ENCODE results near the gene PDLIM7.

Gene PDLIM7

DNA sequence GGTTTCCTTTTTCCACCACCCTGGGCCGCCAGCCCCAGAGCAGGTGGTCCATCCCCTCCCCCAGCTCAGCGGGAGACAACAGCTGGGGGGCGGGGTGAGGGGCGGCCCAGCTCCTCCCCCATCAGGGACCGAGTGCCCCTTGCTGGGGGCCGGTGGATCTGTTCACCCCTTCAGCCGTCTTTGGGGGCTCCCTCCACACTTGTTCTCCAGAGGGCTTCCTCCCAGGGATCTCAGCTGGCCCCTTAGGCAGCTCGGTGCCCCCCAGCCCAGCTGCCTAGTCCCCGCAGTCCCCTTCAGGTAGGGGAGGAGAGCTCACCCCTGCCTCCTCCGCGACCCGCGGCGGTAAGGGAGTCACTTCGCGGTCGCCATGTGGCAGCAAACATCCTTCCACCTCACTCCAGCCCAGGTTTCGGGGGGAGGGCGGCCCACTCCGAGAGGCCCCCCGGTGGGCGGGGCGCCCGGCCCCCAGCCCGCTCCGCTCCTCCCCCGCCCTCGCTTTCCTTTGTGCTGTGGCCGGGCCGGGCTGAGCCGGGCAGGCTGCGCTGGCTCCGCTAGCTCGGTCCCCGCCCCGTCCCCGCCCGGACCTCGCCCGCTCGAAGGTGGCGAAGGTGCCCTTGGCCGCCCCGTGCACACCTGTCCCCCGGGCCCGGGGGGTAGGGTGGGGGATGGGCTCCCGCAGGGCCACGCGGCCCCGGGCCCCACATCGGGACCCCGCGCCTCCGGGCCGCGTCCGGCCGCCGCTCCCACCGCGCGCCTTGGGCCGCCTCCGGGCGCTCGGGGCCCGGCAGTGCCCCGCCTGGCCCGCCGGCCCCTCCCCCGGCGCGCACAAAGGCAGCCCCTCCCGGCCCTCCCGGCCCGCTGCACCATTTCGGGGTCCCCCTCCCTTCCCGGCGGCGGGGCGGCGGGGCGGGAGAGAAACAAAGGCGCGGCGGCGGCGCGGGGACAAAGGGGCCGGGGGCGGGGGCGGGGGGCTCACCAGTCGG lies 24.7 kb downstream of the PDLIM7 start:
- DNase-seq: no peak

DNA sequence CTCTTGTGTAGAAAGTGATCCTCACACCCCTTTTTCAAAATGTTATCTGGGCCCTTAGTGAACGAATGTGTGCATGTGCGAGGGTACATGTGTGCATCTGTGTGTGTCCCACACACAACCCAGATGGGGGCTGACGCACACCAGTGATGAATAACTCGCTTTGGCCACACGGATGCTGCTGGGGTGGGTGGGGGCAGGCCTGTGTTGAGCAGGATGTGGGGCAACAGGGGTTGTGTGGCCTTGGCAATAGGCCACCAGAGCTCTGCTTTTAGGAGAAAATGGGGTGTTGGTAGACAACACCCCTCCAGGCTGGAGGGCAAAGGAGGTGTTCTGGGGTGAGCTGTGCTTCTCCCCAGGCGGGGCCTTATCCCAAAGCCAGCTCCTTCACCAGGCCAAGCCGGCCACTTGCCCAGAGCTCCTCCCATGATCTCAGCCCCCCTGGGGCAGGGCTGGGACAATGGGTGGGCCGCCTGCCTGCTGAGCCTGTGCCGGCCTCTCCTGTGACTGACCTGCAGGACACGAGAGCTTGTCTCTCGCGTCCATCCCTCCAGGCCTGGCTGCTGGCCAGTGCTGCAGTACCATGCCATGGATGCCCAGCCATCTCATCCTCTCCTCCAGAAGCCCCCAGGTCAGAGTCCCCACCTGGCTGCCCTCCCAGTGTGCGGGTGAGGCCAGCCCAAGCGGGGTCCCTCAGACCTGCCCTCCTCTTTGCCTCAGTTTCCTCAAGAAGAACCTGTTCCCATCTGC lies 25.6 kb downstream of the PDLIM7 start:
- DNase-seq: no peak

DNA sequence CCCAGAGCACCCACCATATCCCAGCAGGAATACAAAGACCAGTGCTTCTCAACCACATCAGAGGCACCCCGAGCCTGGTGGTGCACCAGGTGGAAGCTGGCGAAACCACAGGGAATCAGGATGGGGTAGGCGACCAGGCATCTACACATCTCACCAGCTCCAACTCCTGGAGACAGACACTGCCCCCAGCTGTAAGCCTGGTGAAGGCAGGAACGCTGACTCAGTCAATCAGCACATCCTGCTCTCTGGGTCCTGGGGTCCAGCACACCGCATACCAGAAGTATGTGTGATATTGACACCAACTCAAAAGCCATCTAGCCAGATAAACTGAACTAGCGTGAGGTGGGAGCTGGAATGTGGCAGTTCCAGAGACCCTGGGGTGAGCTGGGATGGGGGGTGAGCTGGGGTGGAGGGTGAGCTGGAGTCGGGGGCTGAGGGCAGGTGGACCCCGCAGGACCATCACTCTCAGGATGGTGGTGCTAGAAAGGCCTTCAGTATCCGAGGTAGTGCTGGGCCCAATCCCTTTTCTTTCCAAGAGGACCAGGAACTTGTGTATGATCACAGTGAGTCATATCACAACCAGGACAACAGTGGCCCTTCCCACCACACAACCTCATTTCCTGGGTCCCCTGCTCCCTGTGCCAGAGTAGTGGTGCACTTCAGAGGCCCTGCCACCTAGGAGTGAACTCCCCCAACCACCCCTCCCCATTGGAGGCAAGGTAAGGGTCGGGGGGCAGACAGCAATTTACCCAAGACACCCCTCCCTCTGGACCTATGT lies 26.5 kb downstream of the PDLIM7 start:
- DNase-seq: no peak

GRCh38 chr5:177469750-177470525 lies 27.5 kb downstream of the PDLIM7 start:
- no peak for DNase-seq

DNA sequence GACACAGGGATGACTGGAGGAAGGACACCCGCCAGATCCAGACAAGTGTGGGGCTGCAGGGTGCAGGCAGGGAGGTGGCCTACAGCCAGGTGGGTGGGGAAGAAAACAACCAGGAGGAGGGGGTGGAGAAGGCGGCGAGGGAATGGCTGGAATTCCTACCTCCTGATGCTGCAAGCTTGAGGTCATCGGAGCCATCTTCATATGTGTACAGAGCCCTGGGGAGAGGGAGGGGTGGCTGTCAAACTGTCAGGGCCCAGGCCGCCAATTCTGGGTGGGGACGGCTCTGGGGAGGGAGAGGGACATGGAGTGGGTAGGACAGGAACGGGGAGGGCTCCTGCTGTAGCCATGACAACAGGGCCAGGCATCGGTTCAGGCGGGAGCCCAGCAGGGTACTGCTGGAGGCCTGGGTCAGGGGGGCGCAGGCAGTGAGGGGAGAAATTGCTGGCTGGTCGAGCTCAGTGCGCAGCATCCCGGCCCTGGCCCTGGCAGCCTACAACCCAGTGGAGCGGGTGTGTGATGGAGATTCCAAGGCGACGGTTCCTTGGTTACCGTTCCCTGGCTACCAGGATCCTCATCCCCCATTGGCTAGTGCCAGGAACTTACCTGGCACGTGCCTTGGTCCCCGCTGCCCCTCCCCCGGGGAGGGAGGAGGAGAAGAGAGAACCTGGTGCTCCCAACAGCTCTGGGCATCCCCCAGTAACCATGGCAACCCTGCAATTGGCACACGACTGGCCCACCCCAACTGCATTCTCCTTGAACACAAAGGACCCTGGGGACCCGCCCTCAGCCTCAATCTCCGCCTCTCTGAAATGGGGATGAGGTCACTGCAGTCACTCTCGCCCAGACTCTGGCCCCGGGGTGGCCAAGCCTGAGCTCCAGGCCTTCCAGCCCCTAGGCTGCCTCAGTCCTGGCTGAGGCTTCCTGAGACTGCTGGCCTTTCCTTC lies 28.4 kb downstream of the PDLIM7 start:
- no peak for DNase-seq

- DNase-seq: no peak
These were observed 29.1 kb downstream of the PDLIM7 start for GRCh38 chr5:177468329-177468684.

DNA sequence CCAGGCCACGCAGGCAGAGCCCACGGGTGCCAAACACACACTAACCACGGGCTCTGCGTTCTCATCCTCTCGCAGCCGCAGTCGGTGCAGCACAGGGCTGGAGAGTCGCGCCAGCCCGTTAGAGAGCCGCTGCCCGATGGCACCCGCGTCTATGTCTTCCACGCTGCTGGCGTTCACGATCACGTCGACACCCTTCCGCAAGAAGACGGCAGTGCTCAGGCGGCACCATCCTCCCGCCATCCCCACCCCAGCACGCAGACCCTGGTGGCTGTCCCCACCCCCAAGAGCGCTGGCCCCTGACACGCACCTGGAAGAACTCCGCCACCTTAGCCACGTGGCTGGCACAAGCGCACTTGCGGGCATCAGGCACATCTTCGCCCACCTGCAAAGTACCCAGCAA lies 30.0 kb downstream of the PDLIM7 start:
- DNase-seq: no peak

DNA sequence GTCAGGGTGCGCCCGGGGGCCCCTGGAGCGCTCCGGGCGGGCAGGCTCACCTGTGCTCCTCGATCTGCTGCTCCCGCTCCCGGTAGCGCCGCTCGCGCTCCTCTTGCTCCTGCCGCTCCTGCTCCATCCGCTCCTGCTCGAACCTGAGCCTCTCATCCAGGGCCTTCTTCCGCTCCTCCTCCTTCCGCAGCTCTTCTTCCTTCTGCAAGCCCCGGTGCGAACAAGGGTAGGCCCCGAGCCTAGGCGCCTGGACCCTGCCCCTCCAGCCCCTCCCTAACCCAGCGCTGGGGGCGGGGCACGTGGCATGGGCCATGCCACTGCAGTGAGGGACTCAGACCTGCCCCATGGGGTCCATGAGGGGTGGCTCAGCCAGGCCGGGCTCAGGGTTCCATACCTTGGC lies 30.5 kb downstream of the PDLIM7 start:
- no peak for DNase-seq

- DNase-seq: no peak
These were observed 32.4 kb downstream of the PDLIM7 start for GRCh38 chr5:177465044-177465443.

DNA sequence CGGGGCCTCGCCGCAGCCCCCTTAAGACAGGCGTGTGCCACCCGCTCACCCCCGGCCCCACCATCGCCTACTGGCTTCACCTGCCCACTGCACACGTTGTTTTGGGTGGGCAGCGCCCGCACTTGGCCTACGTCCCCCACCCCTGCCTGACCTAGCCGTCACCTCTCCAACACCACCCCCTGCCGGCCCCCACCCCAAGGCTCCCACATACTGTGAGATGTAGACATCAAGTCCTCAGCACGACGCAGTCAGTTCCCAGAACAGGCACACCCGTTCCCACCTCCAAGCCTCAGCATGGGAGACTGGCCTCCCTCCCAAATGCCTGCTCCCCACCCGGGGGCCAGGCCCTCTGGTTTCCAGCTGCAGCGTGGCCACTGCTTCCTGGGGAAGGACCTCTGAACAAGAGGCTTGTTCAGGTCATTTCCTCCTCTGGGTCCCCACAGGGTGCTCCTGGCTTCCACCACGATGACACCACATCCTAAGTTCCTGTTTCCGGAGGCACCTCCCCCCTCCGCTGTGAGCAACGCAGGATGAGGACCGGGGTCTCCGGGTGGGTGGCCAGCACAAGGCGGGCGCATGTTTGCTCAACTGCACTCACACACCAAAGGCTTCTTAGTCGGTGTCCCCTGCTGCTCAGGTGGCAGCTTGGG lies 35.3 kb downstream of the PDLIM7 start:
- DNase-seq: no peak

- DNase-seq: no peak
These were observed 37.4 kb downstream of the PDLIM7 start for GRCh38 chr5:177459819-177460628.

DNA sequence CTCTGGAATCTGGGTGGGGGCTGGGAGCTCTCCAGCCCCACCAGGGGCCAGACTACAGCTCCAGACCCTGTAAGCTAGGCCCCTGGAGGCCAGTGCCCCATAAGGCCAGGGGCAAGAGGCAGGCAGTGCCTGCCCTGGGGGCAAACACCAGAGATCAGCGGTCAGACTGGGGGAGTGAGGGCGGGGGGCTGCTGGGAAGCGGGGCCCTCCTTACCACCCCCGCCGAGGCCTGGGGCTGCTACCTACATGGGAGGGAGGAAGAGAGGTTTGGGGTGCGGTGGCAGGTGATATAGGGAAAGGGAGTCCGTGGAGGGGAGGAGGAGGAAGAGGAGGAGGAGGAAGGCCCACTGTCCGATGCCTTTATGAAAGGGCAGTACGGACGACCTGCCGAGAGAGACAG lies 38.0 kb downstream of the PDLIM7 start:
- no peak for DNase-seq

DNA sequence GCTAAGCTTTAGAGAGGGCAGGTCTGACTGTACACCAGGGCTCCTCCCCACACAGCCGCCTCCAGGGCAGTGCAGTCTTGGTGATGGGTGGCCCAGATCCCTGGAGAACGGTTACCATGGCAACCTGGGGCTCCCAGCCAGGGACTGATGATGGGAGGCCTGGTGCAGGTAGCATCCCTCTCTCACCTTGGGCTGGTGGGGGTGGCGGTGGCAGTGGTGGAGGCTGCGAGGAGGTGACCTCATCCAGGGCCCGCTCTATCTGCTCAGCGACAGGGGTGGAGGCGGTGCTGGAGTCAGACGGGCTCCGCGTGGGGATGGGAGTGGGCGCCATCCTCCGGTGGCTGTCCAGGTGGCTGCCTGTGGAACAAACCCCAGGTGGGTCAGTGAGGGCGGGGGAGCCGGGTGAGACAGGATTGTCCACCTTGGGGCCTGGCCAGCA lies 38.5 kb downstream of the PDLIM7 start:
- DNase-seq: no peak

GRCh38 chr5:177457852-177458681 lies 39.3 kb downstream of the PDLIM7 start:
- no peak for DNase-seq

DNA sequence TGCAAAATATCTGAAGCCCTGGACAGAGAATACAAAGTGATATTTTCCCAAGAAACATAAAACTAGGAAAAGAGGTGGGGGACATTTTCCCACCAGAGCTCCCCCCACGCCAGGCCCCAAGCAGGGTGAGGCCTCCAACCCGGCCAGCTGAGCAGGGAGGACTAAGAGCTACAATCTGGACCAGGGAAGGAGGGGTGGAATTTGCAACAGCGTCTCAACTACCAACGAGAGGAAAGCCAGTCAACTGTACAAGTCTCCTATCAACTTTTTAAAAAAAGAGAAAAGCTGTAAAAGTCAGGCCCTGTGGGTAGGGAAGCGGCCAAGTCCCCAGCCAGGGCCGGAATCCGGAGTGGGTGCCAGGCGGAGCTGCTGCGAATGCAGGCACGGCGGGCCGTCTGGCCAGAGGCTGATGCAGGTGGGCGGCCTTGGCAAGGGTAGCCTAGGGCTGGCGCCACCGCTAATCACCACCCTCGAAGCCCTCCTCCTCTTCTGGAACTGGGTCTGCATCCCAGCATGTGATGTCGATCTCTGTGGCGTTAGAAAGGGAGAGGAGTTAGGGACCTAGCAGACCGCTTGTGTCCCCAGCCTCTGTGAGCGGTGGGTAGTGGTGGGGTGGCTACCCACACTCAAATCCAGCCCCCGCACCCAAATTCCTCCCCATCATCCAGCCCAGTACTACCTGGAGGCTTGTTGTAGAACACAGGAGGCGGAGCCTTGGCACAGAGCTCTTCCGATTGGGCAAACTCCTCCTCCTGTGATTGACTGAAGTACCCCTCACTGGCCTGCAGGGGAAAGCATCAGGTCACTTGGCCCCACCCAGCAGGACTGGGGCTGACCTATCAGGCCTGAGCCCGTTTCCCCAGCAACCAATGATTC lies 40.2 kb downstream of the PDLIM7 start:
- DNase-seq: peak; percentile 82

GRCh38 chr5:177456591-177456964 lies 40.8 kb downstream of the PDLIM7 start:
- DNase-seq: no peak

GRCh38 chr5:177455661-177456590 lies 41.5 kb downstream of the PDLIM7 start:
- peak; percentile 57 for DNase-seq

All from NCI-H510A treated with DMSO at 0.1 percent for 48 hours (cell line).